ENCODE measurements around the gene MCAM.
A peak's percentile ranks its signal among the peaks of the same experiment; 100 is the strongest.

MCAM gene

DNA sequence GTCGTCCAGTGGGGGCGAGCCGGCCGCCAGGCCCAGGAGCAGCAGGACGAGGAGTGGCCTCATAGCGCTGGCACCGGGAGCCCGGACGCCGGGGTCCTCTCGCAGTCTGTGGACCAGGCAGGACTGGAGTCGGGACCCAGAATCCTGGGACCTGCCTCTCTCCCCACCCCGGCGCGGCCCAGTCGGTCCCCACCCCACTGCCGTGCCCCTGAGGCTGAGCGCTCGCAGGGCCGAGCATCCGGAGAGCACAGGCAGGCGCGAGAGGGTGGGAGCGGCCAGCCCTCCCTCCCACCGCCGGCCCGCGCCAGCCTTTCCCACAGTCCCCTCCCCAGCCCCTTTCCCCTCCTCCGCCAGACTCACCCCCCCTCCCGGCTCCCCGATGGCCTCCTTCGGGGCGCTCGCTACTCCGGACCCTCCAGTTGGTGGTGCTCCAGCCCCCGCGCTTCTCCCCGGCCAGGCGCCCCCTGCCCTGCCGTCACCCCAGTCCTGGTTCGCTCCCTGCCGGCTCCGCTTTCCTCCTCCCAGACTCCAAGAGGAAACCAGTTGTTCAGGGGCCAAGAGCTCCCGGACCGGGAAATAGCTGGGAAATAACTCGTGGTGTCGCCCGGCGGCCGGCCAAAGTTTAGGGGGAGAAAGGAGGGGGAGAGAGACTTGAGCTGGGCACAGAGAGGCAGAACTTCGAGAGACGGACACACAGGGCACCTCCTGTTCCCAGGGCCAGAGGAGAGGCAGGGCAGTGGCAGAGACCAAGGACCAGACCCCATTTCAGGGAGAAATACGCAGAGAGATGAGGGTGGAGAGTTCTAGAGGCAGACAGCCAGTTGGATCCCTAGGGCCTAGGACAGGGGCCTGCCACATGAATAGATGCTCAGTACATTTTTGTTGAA, 23.6 kb upstream of the MCAM start, which contains the start of gene C1QTNF5:
C1QTNF5 (minus strand) TSS at position 549 of the 887 bp plus-strand sequence; CDS start at position 63, 486 bp downstream.
- Mint-ChIP-seq H3K9me3 (no peaks in the 10 kb centered on the region), H3K4me1 (ENCODE audit: low read depth) (peaks cover 45% of the 10 kb centered on the region), H3K27ac (no peak within 1 kb of the TSS), H3K27me3 (peaks cover 56% of the 10 kb centered on the region), H3K36me3 (ENCODE audit: low read depth) (peaks cover 17% of the 10 kb centered on the region), H3K4me3 (peak within 1 kb of the TSS; percentile 2)
- intact Hi-C loops (cut with micrococcal nuclease): no loop called here

DNA sequence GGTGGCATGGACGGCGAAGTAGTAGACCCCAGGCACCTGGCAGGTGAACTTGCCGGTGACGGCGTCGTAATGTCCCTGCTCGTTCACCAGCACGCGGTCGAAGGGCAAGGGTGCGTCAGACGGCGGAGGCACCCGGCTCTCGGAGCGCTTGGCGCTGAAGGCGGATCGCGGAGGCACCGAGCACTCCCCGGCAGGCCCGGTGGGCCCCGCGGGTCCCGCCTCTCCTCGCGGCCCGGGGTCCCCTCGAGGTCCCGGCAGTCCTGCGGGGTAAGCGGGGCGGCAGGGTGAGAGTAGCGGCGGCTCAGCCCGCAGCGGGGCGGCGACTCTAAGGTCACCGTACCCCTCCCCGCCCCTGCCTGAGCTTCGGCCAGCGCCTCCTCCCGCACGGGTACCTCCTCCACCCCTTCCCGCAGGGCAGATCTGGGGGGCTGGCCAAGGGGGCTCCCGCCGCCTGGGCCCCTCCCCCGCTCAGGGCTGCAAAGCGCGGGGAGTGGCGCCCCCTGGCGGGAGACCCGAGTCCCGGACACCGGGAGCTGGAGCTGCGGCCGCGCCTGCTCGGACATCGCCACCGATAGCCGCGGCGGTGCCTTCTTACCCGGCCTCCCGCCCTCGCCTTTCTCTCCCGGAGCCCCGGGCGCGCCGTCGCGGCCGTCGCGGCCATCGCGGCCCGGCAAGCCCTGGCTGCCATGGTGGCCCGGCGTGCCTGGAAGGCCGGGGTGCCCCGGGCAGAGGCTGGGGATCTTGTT, 22.8 kb upstream of the MCAM start:
- no peak overlapping the region for H3K4me3 Mint-ChIP-seq
- no peak overlapping the region for H3K27ac Mint-ChIP-seq
- no peaks in the 10 kb centered on the region for H3K9me3 Mint-ChIP-seq
- intact Hi-C loops (cut with micrococcal nuclease): no loop called here
- H3K27me3 Mint-ChIP-seq: peaks cover 53% of the 10 kb centered on the region
- H3K36me3 Mint-ChIP-seq (ENCODE audit: low read depth): peaks cover 21% of the 10 kb centered on the region
- H3K4me1 Mint-ChIP-seq (ENCODE audit: low read depth): peaks cover 53% of the 10 kb centered on the region

DNA sequence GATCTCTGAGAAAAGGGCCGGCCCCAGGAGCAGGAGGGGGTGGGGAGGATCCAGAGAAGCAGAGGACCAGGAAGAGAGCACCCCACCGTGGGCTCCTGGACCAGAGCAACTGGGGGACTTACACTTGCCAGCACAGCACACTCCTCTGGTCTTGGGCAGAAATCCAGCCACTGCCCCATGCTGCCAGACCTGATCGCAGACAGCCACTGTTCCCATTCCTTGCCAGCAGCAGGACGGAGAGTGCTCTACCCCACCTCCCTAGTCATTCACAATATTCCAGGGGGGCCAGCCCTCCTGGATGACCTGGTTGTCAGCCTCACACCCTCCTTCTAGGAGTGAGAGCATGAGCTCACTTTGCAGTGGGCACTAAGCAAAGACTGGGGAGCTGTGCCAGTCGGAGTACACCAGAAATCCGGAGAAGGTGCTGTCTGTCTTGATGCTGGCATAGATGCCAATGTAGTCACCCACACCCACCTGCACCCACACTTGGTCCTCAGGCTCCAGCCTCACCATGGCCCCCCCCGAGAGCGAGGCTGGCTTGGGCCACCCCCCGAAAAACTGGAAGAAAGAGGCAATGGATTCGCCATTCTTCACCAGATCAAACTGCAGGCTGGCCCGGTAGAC, 22.1 kb upstream of the MCAM start:
- H3K4me1 Mint-ChIP-seq (ENCODE audit: low read depth): peaks cover 55% of the 10 kb centered on the region
- H3K9me3 Mint-ChIP-seq: no peaks in the 10 kb centered on the region
- H3K27me3 Mint-ChIP-seq: peaks cover 50% of the 10 kb centered on the region
- no peak overlapping the region for H3K4me3 Mint-ChIP-seq
- H3K27ac Mint-ChIP-seq: no peak overlapping the region
- peaks cover 25% of the 10 kb centered on the region for H3K36me3 Mint-ChIP-seq (ENCODE audit: low read depth)
- intact Hi-C loops (cut with micrococcal nuclease): no loop called here

DNA sequence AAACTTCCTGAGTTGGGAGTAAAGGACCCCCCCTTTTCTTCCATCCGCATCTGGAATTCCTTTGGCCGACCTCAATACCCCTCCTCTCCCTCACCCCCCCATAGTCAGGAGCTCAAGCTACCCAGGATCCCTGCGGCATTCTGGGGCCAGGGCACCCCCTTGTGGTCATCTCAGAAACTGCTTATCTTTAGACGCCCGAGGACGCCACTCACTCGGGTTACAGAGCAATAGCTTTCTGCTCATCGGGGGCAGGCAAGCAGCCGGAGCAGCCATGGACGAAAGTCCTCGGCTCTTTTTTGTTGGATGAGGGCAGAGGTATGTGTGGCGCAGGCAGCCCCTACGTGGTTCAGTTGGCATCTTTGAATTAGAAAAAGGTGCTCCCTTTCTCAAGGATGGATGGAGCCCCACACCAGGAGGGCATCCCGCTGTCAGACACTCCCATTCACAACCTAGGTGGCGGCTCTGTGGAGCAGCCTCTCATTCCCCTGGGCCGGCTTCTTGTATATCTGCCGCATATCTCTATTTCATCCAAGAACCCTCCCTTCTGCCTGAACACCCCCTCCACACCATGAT, 21.5 kb upstream of the MCAM start:
- Mint-ChIP-seq H3K9me3 (no peaks in the 10 kb centered on the region), H3K4me1 (ENCODE audit: low read depth) (peaks cover 55% of the 10 kb centered on the region), H3K36me3 (ENCODE audit: low read depth) (peaks cover 25% of the 10 kb centered on the region), H3K27ac (no peak overlapping the region), H3K4me3 (no peak overlapping the region), H3K27me3 (peaks cover 47% of the 10 kb centered on the region)
- intact Hi-C loops (cut with micrococcal nuclease): no loop called here

DNA sequence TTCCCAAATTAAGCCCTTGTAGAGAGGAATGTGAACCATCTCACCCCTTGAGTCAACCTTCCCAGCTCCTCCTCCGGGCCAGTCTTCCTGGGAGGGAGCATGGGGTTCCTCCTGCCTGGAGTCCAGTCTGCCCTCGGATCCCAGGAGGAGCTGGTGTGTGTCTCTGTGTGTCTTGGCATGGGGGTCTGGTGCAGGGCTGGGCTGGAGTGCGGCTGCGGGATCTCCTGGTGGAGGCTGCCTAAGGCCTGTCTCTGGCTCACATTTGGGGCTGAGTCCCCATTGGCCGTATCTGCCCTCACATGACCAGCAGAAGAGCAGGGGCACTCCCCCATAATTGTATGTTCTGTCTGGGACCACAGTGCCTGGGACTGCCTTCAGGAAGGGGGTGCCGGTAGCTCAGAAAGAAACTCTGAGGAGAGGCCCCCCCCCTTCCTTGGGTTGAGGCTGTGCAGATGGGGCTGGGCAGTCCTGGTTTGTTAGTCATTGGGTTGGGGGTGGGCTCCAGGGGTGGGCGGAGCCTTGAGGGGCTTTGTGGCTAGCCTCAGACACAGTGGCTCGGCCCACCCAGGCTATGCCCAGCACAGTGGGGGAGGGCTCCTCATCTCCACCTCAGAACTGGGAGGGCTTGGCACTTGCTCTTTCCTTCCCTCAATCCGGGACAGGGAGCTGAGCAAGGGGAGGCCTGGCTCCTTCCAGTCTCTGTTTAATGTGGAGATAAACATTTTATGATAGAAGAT, 20.8 kb upstream of the MCAM start:
- no peaks in the 10 kb centered on the region for H3K9me3 Mint-ChIP-seq
- H3K4me3 Mint-ChIP-seq: no peak overlapping the region
- H3K4me1 Mint-ChIP-seq (ENCODE audit: low read depth): peaks cover 55% of the 10 kb centered on the region
- H3K36me3 Mint-ChIP-seq (ENCODE audit: low read depth): peaks cover 25% of the 10 kb centered on the region
- peaks cover 41% of the 10 kb centered on the region for H3K27me3 Mint-ChIP-seq
- no peak overlapping the region for H3K27ac Mint-ChIP-seq
- intact Hi-C loops (cut with micrococcal nuclease): no loop called here

DNA sequence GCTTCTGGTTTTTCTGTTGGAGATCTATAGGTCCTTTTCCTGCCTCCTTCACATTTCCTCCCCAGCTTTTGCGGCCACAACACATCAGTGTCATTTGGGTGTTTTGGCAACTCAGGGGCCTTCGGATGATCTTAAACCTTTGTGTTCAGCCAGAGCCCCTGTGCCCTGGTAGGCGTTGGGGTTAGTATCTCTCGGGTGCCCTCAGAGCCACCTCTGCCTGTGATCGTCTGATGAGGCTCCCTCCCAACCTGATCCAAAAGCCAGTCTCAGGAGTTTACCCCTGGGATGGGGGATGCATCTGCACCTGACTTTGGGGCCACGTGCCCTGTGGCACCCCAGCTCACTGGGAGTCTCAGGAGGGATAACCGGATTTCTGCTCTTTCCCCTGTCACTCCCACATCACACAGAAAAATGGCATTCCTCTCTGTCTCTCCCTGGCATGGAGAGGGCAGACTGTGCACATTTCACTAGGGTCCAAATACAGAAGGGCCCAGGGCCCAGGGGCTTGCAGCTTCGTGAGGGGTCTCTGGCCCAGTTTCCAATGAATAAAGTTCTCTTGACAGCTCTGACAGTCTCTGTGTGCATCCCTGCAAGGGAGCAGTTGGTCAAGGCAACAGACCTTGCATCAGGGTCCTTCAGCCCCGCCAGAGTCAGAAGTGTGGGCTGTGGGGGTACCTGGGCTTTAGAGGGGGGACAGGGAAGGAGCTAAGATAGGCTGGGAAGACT, 20.0 kb upstream of the MCAM start:
- H3K27me3 Mint-ChIP-seq: peaks cover 32% of the 10 kb centered on the region
- H3K4me3 Mint-ChIP-seq: no peak overlapping the region
- peaks cover 25% of the 10 kb centered on the region for H3K36me3 Mint-ChIP-seq (ENCODE audit: low read depth)
- no peak overlapping the region for H3K27ac Mint-ChIP-seq
- intact Hi-C loops (cut with micrococcal nuclease): no loop called here
- peaks cover 55% of the 10 kb centered on the region for H3K4me1 Mint-ChIP-seq (ENCODE audit: low read depth)
- H3K9me3 Mint-ChIP-seq: no peaks in the 10 kb centered on the region

DNA sequence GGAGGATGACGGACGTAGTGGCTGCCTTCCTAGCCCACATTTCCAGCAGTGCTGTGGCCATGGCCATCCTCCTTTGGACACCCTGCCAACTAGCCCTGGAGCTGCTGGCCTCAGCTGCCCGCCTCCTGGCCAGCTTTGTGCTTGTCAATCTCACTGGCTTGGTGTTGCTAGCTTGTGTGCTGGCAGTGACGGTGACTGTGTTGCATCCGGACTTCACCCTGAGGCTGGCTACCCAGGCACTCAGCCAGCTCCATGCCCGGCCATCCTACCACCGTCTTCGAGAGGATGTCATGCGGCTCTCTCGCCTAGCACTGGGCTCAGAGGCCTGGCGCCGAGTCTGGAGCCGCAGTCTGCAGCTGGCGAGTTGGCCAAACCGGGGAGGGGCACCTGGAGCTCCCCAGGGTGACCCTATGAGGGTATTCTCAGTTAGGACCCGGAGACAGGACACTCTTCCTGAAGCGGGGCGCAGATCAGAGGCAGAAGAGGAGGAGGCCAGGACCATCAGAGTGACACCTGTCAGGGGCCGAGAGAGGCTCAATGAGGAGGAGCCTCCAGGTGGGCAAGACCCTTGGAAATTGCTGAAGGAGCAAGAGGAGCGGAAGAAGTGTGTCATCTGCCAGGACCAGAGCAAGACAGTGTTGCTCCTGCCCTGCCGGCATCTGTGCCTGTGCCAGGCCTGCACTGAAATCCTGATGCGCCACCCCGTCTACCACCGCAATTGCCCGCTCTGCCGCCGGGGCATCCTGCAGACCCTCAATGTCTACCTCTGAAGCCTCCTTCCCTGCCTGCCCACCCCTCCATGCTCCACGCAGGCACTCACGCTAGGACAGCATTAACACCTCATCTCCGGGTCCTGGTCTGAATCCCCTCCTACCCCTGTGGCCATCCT, 19.0 kb upstream of the MCAM start:
- Mint-ChIP-seq H3K36me3 (ENCODE audit: low read depth) (peaks cover 25% of the 10 kb centered on the region), H3K4me3 (no peak overlapping the region), H3K9me3 (no peaks in the 10 kb centered on the region), H3K27me3 (peaks cover 22% of the 10 kb centered on the region), H3K4me1 (ENCODE audit: low read depth) (peaks cover 49% of the 10 kb centered on the region), H3K27ac (peak overlapping the region; percentile 95)
- intact Hi-C loops (cut with micrococcal nuclease): no loop called here

DNA sequence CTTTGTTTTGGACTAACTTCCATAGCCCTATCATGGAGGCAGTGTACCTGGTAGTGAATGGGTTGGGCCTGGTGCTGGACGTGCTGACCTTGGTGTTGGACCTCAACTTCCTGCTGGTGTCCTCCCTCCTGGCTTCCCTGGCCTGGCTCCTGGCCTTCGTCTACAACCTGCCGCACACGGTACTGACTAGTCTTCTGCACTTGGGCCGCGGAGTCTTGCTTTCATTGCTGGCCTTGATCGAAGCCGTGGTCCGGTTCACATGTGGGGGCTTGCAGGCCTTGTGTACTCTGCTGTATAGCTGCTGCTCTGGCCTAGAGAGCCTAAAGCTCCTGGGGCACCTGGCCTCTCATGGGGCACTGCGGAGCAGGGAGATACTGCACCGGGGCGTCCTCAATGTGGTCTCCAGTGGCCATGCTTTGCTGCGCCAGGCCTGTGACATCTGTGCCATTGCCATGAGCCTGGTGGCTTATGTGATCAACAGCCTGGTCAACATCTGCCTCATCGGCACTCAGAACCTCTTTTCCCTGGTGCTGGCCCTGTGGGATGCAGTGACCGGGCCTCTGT, 18.2 kb upstream of the MCAM start:
- peaks cover 25% of the 10 kb centered on the region for H3K36me3 Mint-ChIP-seq (ENCODE audit: low read depth)
- peak overlapping the region; percentile 95 for H3K27ac Mint-ChIP-seq
- intact Hi-C loops (cut with micrococcal nuclease): no loop called here
- H3K27me3 Mint-ChIP-seq: peaks cover 21% of the 10 kb centered on the region
- H3K4me3 Mint-ChIP-seq: peak overlapping the region; percentile 98
- H3K4me1 Mint-ChIP-seq (ENCODE audit: low read depth): peaks cover 51% of the 10 kb centered on the region
- no peaks in the 10 kb centered on the region for H3K9me3 Mint-ChIP-seq

DNA sequence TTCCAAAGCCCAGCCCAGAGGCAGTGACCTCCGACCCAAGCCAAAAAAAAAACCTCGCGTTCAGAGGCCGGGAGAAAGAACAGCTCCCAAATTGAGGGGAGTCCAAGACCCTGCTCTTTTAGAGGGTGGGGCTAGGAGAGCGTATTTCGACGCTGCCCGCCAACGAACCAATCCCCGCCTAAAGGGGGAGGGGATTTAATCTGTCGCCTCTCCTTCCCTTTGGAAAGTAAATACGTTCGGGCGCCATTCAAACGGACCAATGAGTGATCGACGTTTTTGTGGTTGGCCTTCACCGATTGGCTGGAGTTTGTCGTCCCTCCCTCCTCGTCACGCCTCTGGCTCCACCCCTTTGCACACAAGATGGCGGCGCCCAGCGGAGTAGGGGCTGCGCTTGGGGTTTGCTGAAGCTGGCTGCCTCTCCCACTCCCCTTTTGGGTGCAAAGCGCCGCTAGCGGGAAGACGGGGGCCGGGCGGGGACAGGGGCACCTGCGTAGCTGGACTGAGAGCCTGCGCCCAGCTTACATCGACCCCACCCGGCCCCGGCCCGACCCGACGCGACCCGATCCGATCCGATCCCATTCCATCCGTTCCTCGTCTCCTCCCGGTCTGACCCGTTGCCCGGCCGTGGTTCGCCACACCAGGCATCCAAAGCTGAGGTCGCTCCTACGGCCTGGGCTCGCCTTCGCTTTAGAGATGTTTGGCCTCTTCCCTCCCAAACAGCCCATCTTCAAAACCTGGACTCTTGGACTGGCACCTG, 17.4 kb upstream of the MCAM start, which contains the start of gene RNF26:
RNF26 (plus strand) TSS at position 354 of the 757 bp plus-strand sequence. CDS start 596 bp downstream, outside the sequence.
- H3K27ac Mint-ChIP-seq: peak within 1 kb of the TSS; percentile 95
- H3K36me3 Mint-ChIP-seq (ENCODE audit: low read depth): peaks cover 25% of the 10 kb centered on the region
- H3K9me3 Mint-ChIP-seq: no peaks in the 10 kb centered on the region
- H3K4me3 Mint-ChIP-seq: peak within 1 kb of the TSS; percentile 98
- peaks cover 18% of the 10 kb centered on the region for H3K27me3 Mint-ChIP-seq
- H3K4me1 Mint-ChIP-seq (ENCODE audit: low read depth): peaks cover 49% of the 10 kb centered on the region
- intact Hi-C loops (cut with micrococcal nuclease): no loop called here

DNA sequence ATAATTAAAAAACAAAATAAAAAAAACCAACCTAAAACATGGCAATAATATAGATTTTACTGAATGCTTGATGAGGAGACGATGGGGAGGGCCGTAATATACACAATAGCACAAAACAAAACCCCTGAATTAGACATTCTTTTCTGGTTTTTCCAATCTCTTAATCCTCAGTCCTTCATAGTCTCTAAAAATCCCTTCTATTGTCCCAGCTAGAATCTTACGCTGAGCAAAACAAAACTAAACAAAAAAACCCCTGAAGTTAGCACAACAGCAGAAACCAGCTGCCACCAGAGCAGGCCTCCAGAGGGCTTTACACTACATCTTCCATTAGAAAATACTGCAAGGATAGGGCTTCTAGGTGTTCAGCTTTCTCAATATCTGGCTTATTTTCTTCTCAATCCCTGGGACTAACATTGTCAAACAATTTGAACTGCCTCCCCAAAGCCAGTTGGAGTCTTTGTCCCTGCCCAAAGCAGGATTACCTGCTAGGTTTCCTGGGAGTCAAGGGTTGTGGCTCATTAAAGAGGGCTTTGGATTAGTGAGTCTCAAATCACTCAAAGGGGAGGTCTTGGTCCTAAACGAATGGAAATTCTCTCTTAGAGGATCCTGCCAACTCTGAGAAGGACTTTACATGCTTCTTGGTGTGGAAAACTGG, 15.3 kb upstream of the MCAM start:
- no peak overlapping the region for H3K27ac Mint-ChIP-seq
- no peaks in the 10 kb centered on the region for H3K9me3 Mint-ChIP-seq
- peaks cover 25% of the 10 kb centered on the region for H3K36me3 Mint-ChIP-seq (ENCODE audit: low read depth)
- intact Hi-C loops (cut with micrococcal nuclease): no loop called here
- H3K4me1 Mint-ChIP-seq (ENCODE audit: low read depth): peaks cover 32% of the 10 kb centered on the region
- H3K4me3 Mint-ChIP-seq: no peak overlapping the region
- H3K27me3 Mint-ChIP-seq: peaks cover 12% of the 10 kb centered on the region

DNA sequence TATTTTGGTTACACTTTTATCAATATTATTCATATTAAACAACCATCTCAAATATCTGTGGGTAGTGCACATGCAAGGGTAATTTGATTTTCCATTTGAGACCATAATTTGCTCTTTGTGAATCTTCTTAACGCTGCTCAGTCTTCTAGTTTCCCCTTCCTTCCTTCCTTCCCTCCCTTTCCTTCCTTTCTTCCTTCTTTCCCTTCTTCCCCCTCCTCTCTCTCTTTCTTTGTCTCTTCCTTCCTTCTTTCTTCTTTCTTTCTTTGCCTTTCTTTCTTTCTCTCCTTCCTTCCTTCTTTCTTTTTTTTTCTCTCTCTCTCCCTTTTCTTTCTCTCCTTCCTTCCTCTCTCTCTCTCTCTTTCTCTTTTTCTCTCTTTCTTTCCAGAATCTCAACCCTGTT, 13.3 kb upstream of the MCAM start:
- no peak overlapping the region for H3K27ac Mint-ChIP-seq
- H3K4me3 Mint-ChIP-seq: no peak overlapping the region
- H3K36me3 Mint-ChIP-seq (ENCODE audit: low read depth): peaks cover 8% of the 10 kb centered on the region
- peaks cover 12% of the 10 kb centered on the region for H3K27me3 Mint-ChIP-seq
- no peaks in the 10 kb centered on the region for H3K9me3 Mint-ChIP-seq
- H3K4me1 Mint-ChIP-seq (ENCODE audit: low read depth): peaks cover 12% of the 10 kb centered on the region
- intact Hi-C loops (cut with micrococcal nuclease): no loop called here

All from dendritic cell treated with granulocyte-macrophage colony-stimulating factor and Interleukin-4, amounts not matched to agents 40 ng/mL and 50 ng/mL, for 4 days (primary cell).